ENCODE data around the gene DNM3.
A peak's percentile ranks its signal among the peaks of the same experiment; 100 is the strongest.

Gene DNM3

GRCh38 chr1:171872430-171872829 is 31.1 kb downstream of the DNM3 start:
- H3K27me3 Mint-ChIP-seq: no peaks in the 10 kb centered on the region
- H3K36me3 Mint-ChIP-seq (ENCODE audit: low read depth): no peaks in the 10 kb centered on the region
- no peak overlapping the region for H3K27ac Mint-ChIP-seq
- H3K9me3 Mint-ChIP-seq: no peaks in the 10 kb centered on the region
- no peaks in the 10 kb centered on the region for H3K4me1 Mint-ChIP-seq (ENCODE audit: low read depth)
- no peak for DNase-seq
- no peak overlapping the region for H3K4me3 Mint-ChIP-seq

- no peak overlapping the region for H3K4me3 Mint-ChIP-seq
- no peak overlapping the region for H3K27ac Mint-ChIP-seq
- H3K4me1 Mint-ChIP-seq (ENCODE audit: low read depth): peaks cover 4% of the 10 kb centered on the region
- H3K27me3 Mint-ChIP-seq: no peaks in the 10 kb centered on the region
- no peaks in the 10 kb centered on the region for H3K9me3 Mint-ChIP-seq
- H3K36me3 Mint-ChIP-seq (ENCODE audit: low read depth): no peaks in the 10 kb centered on the region
- no peak for DNase-seq
Measured at GRCh38 chr1:171873664-171874063, 32.4 kb downstream of the DNM3 start.

- no peak for DNase-seq
- H3K4me3 Mint-ChIP-seq: no peak overlapping the region
- no peaks in the 10 kb centered on the region for H3K9me3 Mint-ChIP-seq
- no peaks in the 10 kb centered on the region for H3K36me3 Mint-ChIP-seq (ENCODE audit: low read depth)
- no peaks in the 10 kb centered on the region for H3K27me3 Mint-ChIP-seq
- H3K27ac Mint-ChIP-seq: no peak overlapping the region
- H3K4me1 Mint-ChIP-seq (ENCODE audit: low read depth): peaks cover 4% of the 10 kb centered on the region
Measured at GRCh38 chr1:171877701-171878100, 36.4 kb downstream of the DNM3 start.

- H3K27ac Mint-ChIP-seq: no peak overlapping the region
- peaks cover 11% of the 10 kb centered on the region for H3K4me1 Mint-ChIP-seq (ENCODE audit: low read depth)
- H3K4me3 Mint-ChIP-seq: no peak overlapping the region
- no peak for DNase-seq
- no peaks in the 10 kb centered on the region for H3K36me3 Mint-ChIP-seq (ENCODE audit: low read depth)
- H3K9me3 Mint-ChIP-seq: no peaks in the 10 kb centered on the region
- H3K27me3 Mint-ChIP-seq: no peaks in the 10 kb centered on the region
Measured at GRCh38 chr1:171879556-171879955, 38.3 kb downstream of the DNM3 start.

GRCh38 chr1:171881442-171881841 is 40.1 kb downstream of the DNM3 start:
- Mint-ChIP-seq H3K27me3 (no peaks in the 10 kb centered on the region), H3K9me3 (no peaks in the 10 kb centered on the region), H3K4me1 (ENCODE audit: low read depth) (peaks cover 11% of the 10 kb centered on the region), H3K36me3 (ENCODE audit: low read depth) (no peaks in the 10 kb centered on the region), H3K4me3 (no peak overlapping the region), H3K27ac (no peak overlapping the region)
- no peak for DNase-seq

GRCh38 chr1:171883849-171884248 is 42.6 kb downstream of the DNM3 start:
- Mint-ChIP-seq H3K27me3 (no peaks in the 10 kb centered on the region), H3K27ac (peak overlapping the region; percentile 59), H3K36me3 (ENCODE audit: low read depth) (no peaks in the 10 kb centered on the region), H3K4me3 (no peak overlapping the region), H3K4me1 (ENCODE audit: low read depth) (peaks cover 8% of the 10 kb centered on the region), H3K9me3 (no peaks in the 10 kb centered on the region)
- no peak for DNase-seq

GRCh38 chr1:171884475-171884874 is 43.2 kb downstream of the DNM3 start:
- H3K27ac Mint-ChIP-seq: no peak overlapping the region
- DNase-seq: no peak
- H3K36me3 Mint-ChIP-seq (ENCODE audit: low read depth): no peaks in the 10 kb centered on the region
- no peaks in the 10 kb centered on the region for H3K9me3 Mint-ChIP-seq
- no peaks in the 10 kb centered on the region for H3K27me3 Mint-ChIP-seq
- peaks cover 8% of the 10 kb centered on the region for H3K4me1 Mint-ChIP-seq (ENCODE audit: low read depth)
- H3K4me3 Mint-ChIP-seq: no peak overlapping the region

GRCh38 chr1:171890131-171890530 is 48.8 kb downstream of the DNM3 start:
- H3K4me3 Mint-ChIP-seq: no peak overlapping the region
- H3K4me1 Mint-ChIP-seq (ENCODE audit: low read depth): no peaks in the 10 kb centered on the region
- H3K27ac Mint-ChIP-seq: no peak overlapping the region
- H3K9me3 Mint-ChIP-seq: no peaks in the 10 kb centered on the region
- H3K27me3 Mint-ChIP-seq: no peaks in the 10 kb centered on the region
- no peak for DNase-seq
- no peaks in the 10 kb centered on the region for H3K36me3 Mint-ChIP-seq (ENCODE audit: low read depth)

- Mint-ChIP-seq H3K36me3 (ENCODE audit: low read depth) (no peaks in the 10 kb centered on the region), H3K4me1 (ENCODE audit: low read depth) (peaks cover 2% of the 10 kb centered on the region), H3K27me3 (no peaks in the 10 kb centered on the region), H3K27ac (no peak overlapping the region), H3K9me3 (no peaks in the 10 kb centered on the region), H3K4me3 (no peak overlapping the region)
- DNase-seq: no peak
Measured at GRCh38 chr1:171896936-171897703, 55.8 kb downstream of the DNM3 start.

- no peak for DNase-seq
- no peaks in the 10 kb centered on the region for H3K27me3 Mint-ChIP-seq
- H3K4me3 Mint-ChIP-seq: no peak overlapping the region
- no peaks in the 10 kb centered on the region for H3K9me3 Mint-ChIP-seq
- no peaks in the 10 kb centered on the region for H3K36me3 Mint-ChIP-seq (ENCODE audit: low read depth)
- H3K4me1 Mint-ChIP-seq (ENCODE audit: low read depth): peaks cover 7% of the 10 kb centered on the region
- no peak overlapping the region for H3K27ac Mint-ChIP-seq
Measured at GRCh38 chr1:171898941-171899340, 57.6 kb downstream of the DNM3 start.

- Mint-ChIP-seq H3K4me3 (no peak overlapping the region), H3K4me1 (ENCODE audit: low read depth) (peaks cover 7% of the 10 kb centered on the region), H3K36me3 (ENCODE audit: low read depth) (no peaks in the 10 kb centered on the region), H3K27me3 (no peaks in the 10 kb centered on the region), H3K27ac (no peak overlapping the region), H3K9me3 (no peaks in the 10 kb centered on the region)
- no peak for DNase-seq
Measured at GRCh38 chr1:171899838-171900237, 58.5 kb downstream of the DNM3 start.

GRCh38 chr1:171901245-171901644 is 59.9 kb downstream of the DNM3 start:
- Mint-ChIP-seq H3K9me3 (no peaks in the 10 kb centered on the region), H3K4me1 (ENCODE audit: low read depth) (peaks cover 7% of the 10 kb centered on the region), H3K27me3 (no peaks in the 10 kb centered on the region), H3K27ac (no peak overlapping the region), H3K4me3 (no peak overlapping the region), H3K36me3 (ENCODE audit: low read depth) (no peaks in the 10 kb centered on the region)
- DNase-seq: no peak

GRCh38 chr1:171902527-171902926 is 61.2 kb downstream of the DNM3 start:
- H3K27me3 Mint-ChIP-seq: no peaks in the 10 kb centered on the region
- no peak for DNase-seq
- peaks cover 7% of the 10 kb centered on the region for H3K4me1 Mint-ChIP-seq (ENCODE audit: low read depth)
- no peak overlapping the region for H3K27ac Mint-ChIP-seq
- H3K36me3 Mint-ChIP-seq (ENCODE audit: low read depth): no peaks in the 10 kb centered on the region
- no peak overlapping the region for H3K4me3 Mint-ChIP-seq
- H3K9me3 Mint-ChIP-seq: no peaks in the 10 kb centered on the region

GRCh38 chr1:171904778-171905450 is 63.6 kb downstream of the DNM3 start:
- Mint-ChIP-seq H3K4me3 (no peak overlapping the region), H3K27ac (no peak overlapping the region), H3K27me3 (no peaks in the 10 kb centered on the region), H3K9me3 (no peaks in the 10 kb centered on the region), H3K36me3 (ENCODE audit: low read depth) (no peaks in the 10 kb centered on the region), H3K4me1 (ENCODE audit: low read depth) (peaks cover 7% of the 10 kb centered on the region)
- no peak for DNase-seq

GRCh38 chr1:171909711-171910110 is 68.4 kb downstream of the DNM3 start:
- Mint-ChIP-seq H3K27ac (no peak overlapping the region), H3K4me1 (ENCODE audit: low read depth) (no peaks in the 10 kb centered on the region), H3K27me3 (peaks cover 3% of the 10 kb centered on the region), H3K36me3 (ENCODE audit: low read depth) (no peaks in the 10 kb centered on the region), H3K4me3 (no peak overlapping the region), H3K9me3 (no peaks in the 10 kb centered on the region)
- DNase-seq: no peak
